ENCODE data around the gene RBM19. TPM values are rescaled to one million over a fixed set of nuclear protein-coding genes. Genes with fewer than 3 reads are reported as not detected.

RBM19 gene
- total and polyA plus RNA-seq, 12 donors: 13.3 to 26.6 (median 16.2) TPM

- Histone ChIP-seq H3K9me3 (no peaks in the 10 kb centered on the region), H3K4me1 (peaks cover 0 to 49% (median 31%) of the 10 kb centered on the region in 9 donors), H3K27me3 (no peaks in the 10 kb centered on the region), H3K27ac (no peak overlapping the region), H3K4me3 (no peak overlapping the region), H3K36me3 (peaks cover 0 to 24% (median 2%) of the 10 kb centered on the region in 9 donors)
- no peak for ATAC-seq
- DNase-seq: no peak
- intact Hi-C loops (cut with DNase I): no loop called here
- WGBS, 2 donors: 77 to 82% methylated on average over 24 of the region's 24 CpGs
- TF ChIP-seq, protein P1, sequence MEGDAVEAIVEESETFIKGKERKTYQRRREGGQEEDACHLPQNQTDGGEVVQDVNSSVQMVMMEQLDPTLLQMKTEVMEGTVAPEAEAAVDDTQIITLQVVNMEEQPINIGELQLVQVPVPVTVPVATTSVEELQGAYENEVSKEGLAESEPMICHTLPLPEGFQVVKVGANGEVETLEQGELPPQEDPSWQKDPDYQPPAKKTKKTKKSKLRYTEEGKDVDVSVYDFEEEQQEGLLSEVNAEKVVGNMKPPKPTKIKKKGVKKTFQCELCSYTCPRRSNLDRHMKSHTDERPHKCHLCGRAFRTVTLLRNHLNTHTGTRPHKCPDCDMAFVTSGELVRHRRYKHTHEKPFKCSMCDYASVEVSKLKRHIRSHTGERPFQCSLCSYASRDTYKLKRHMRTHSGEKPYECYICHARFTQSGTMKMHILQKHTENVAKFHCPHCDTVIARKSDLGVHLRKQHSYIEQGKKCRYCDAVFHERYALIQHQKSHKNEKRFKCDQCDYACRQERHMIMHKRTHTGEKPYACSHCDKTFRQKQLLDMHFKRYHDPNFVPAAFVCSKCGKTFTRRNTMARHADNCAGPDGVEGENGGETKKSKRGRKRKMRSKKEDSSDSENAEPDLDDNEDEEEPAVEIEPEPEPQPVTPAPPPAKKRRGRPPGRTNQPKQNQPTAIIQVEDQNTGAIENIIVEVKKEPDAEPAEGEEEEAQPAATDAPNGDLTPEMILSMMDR (IDR thresholded peaks at IDR 0.05): no peak
Measured at GRCh38 chr12:113852695-113853490, 113.2 kb downstream of the RBM19 start.

DNA sequence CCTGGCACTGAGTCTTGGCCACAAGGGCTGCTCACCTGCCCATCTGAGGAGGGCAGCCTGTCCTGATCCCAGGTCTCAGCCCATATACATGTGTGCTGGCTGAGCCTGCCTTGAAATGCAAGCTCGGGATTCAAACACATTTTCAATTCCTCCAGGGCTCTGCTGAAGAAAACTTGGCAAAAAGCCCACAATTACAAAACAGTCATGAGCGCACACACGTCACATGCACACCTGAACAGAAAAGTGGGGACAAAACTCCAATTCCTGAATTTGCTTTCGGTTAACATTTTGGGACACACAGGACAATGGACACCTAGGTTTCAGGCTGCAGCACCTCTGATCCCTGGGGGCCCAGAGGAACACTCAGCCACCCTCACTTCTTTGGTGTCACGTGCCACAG, 113.9 kb downstream of the RBM19 start:
- intact Hi-C loops (cut with DNase I): no loop called here
- Histone ChIP-seq H3K36me3 (peaks cover 0 to 18% (median 0%) of the 10 kb centered on the region in 9 donors), H3K27me3 (no peaks in the 10 kb centered on the region), H3K4me3 (no peak overlapping the region), H3K4me1 (peaks cover 0 to 49% (median 31%) of the 10 kb centered on the region in 9 donors), H3K9me3 (no peaks in the 10 kb centered on the region), H3K27ac (no peak overlapping the region)
- DNase-seq (no peak), ATAC-seq (no peak)
- 83 to 86% methylated on average over 5 of the region's 5 CpGs for WGBS, 2 donors
- TF ChIP-seq, protein P1 (IDR thresholded peaks at IDR 0.05): no peak

- ATAC-seq (peak; percentile 34 to 89 (median 76)), DNase-seq (peak; percentile 64 to 69)
Measured at GRCh38 chr12:113850309-113851056, 115.6 kb downstream of the RBM19 start.

GRCh38 chr12:113847856-113848255, 118.3 kb downstream of the RBM19 start:
- Histone ChIP-seq H3K27me3 (no peaks in the 10 kb centered on the region), H3K4me1 (peaks cover 0 to 32% (median 19%) of the 10 kb centered on the region in 9 donors), H3K36me3 (peaks cover 0 to 22% (median 0%) of the 10 kb centered on the region in 9 donors), H3K4me3 (no peak overlapping the region), H3K27ac (no peak overlapping the region), H3K9me3 (no peaks in the 10 kb centered on the region)
- DNase-seq (no peak), ATAC-seq (no peak)
- TF ChIP-seq, protein P1 (IDR thresholded peaks at IDR 0.05): no peak
- intact Hi-C loops (cut with DNase I): no loop called here
- 87 to 88% methylated on average over 3 of the region's 3 CpGs for WGBS, 2 donors

More at GRCh38 chr12:113850309-113851056, 115.6 kb downstream of the RBM19 start:
- H3K4me3 ChIP-seq: no peak overlapping the region
- H3K27ac ChIP-seq: peak overlapping the region in 8 of 10 donors; percentile 9 to 70 (median 52)
- WGBS, 2 donors: 58 to 59% methylated on average over 8 of the region's 8 CpGs
- TF ChIP-seq, protein P1 (IDR thresholded peaks at IDR 0.05): no peak
- peaks cover 0 to 6% (median 0%) of the 10 kb centered on the region in 9 donors for H3K36me3 ChIP-seq
- H3K4me1 ChIP-seq: peaks cover 0 to 46% (median 25%) of the 10 kb centered on the region in 9 donors
- no peaks in the 10 kb centered on the region for H3K9me3 ChIP-seq
- intact Hi-C loops (cut with DNase I): no loop called here
- H3K27me3 ChIP-seq: no peaks in the 10 kb centered on the region

All from heart right ventricle (tissue), 16 donors.